HL-60 (cell line): Measurements from ENCODE around the gene NECTIN2.

Experiments used
- GABPA ChIP-seq: IDR thresholded peaks from 2 replicates; pipeline ENCODE4 v1.6.1; 2012; ENCODE audit warnings: low read depth
- POLR2AphosphoS5 ChIP-seq: IDR thresholded peaks from 2 replicates; pipeline ENCODE4 v1.6.1; 2012; ENCODE audit warnings: low read depth
- SPI1 ChIP-seq: IDR thresholded peaks from 2 replicates; pipeline ENCODE4 v1.6.1; 2012; ENCODE audit warnings: low read depth, mild to moderate bottlenecking, borderline replicate concordance
- TF ChIP-seq, protein P1 (sequence below): IDR thresholded peaks from one replicate; pipeline ENCODE4 v1.5.1; 2011; ENCODE audit warnings: low read length, control low read depth, inconsistent platforms; ENCODE audit not compliant: insufficient read depth

DNA sequence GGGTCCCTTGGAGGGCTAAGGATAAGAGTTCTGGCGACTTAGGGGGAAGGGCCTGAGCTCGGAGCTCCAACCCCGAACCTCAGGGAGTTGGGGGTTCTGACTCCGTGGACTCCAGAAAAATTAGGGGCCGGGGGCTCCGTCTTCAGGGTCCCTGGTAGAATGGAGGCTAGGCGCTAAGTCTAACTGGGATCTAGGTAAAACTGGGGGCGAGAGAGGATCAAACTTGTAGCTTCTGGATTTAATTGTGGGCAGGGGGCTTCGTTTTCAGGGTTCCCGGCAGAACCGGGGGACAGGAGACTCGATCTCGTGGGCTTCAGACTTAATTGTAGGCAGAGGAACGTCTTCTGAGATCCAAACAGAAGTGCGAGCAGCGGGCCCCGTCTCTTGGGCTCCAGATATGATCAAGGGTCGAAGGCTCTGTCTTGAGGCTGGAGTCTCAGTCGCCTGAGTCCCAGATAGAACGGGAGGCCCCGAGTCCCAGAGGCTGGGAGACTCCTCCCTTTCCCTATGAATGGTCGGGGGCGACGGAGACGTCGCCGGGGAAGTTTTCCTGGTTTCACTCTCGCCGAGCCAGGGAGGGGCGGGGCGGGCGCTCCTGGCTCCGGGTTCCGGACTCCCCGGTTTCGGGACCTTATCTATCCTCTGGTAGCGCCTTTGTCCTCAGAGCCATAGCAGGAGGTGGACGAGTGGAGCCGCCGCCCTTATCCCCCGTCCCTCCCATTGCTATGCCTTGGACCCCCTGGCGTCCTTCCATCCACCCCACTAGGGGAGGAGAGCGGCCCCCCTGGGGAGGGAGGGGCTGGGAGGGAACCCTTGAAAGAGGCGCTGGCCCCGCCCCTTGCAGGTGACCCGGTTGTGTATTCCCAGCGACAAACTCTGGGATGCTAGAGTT lies 1.3 kb downstream of the NECTIN2 start:
- TF ChIP-seq, protein P1, sequence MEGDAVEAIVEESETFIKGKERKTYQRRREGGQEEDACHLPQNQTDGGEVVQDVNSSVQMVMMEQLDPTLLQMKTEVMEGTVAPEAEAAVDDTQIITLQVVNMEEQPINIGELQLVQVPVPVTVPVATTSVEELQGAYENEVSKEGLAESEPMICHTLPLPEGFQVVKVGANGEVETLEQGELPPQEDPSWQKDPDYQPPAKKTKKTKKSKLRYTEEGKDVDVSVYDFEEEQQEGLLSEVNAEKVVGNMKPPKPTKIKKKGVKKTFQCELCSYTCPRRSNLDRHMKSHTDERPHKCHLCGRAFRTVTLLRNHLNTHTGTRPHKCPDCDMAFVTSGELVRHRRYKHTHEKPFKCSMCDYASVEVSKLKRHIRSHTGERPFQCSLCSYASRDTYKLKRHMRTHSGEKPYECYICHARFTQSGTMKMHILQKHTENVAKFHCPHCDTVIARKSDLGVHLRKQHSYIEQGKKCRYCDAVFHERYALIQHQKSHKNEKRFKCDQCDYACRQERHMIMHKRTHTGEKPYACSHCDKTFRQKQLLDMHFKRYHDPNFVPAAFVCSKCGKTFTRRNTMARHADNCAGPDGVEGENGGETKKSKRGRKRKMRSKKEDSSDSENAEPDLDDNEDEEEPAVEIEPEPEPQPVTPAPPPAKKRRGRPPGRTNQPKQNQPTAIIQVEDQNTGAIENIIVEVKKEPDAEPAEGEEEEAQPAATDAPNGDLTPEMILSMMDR, result no peak
- TF ChIP-seq SPI1 (no peak), POLR2AphosphoS5 (no peak), GABPA (no peak)
